ACHN (cell line): Measurements from ENCODE around the gene PDE3B.
"Not testable (repeated sequence)": the region's sequence is repeated elsewhere in the genome, so short reads cannot be mapped to it uniquely, and the experiment has no call there.

ENCODE experiments used
- DNase-seq: peaks from one replicate; pipeline ENCODE4 v3.0.0-alpha.2; 2015
- in situ Hi-C: cut with HindIII; loops from 2 replicates; pipeline ENCODE4 v1.10.0; 2017; ENCODE audit warnings: low sequenced_read_pairs, low pct_ligation_motif_present, low pct_unique_long_range_greater_than_20kb

The PDE3B gene

GRCh38 chr11:14643697-14644225 is at the start of gene PDE3B:
Gene PDE3B, plus strand, starts transcription at chr11:14643804. Its CDS starts 272 bp downstream, at chr11:14644076.
- peak; percentile 19 for DNase-seq
- in situ Hi-C loops = no loop called here

- in situ Hi-C loops, DNase-seq: not testable (repeated sequence)
Measured at GRCh38 chr11:14595261-14595660, 48.3 kb upstream of the PDE3B start.

DNA sequence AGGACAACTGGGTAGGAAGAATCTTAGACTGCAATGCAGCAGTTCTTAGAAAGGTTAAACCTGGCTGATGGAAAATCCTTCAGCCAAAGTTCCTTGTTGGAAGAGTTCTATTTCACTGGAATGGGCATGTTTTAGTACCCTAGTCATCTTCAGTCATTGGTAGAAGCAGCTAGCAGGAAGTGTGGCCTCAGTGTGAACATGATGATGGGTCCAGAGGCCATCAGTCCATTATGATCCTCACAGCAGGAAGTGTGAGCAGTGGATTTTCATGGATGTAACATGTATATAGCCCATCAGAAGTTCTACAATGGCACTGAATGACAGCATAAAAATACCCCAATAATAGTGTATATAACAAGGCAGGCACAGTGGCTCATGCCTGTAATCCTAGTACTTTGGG is 35.9 kb upstream of the PDE3B start:
- no peak for DNase-seq
- in situ Hi-C loops = no loop called here

- DNase-seq = no peak
- in situ Hi-C loops = no loop called here
Measured at GRCh38 chr11:14609902-14610301, 33.7 kb upstream of the PDE3B start.

GRCh38 chr11:14611939-14612338 is 31.7 kb upstream of the PDE3B start:
- DNase-seq = no peak
- in situ Hi-C loops = no loop called here

GRCh38 chr11:14612694-14613093 is 30.9 kb upstream of the PDE3B start:
- no peak for DNase-seq
- in situ Hi-C loops = no loop called here

DNA sequence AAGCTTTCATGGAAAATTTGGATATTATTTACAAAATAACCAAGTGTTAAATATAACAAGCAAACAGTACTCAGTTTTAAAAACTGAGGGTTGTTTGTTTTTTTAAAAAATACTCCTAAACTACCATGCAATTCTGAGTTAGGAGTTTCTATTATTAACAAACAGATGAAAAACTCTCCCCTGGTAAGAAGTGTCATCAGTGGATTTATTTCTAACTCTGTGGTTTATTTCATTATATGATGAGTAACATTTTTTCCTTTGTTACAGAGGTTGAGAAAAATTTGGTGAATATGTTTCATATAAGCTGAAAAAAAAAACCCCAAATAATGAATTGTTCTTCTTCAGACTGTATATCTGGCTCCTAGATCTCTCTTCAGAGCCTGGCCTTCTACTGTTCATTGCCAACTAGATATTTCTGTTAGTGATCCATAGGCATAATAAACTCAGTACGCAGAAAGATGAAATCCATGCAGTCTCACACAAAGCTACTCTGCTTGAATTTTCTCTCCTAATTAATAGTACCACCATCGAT is 29.4 kb upstream of the PDE3B start:
- no peak for DNase-seq
- in situ Hi-C loops = no loop called here

GRCh38 chr11:14617241-14618027 is 26.2 kb upstream of the PDE3B start:
- in situ Hi-C loops = no loop called here
- no peak for DNase-seq

- DNase-seq = no peak
- in situ Hi-C loops = no loop called here
Measured at GRCh38 chr11:14618060-14618459, 25.5 kb upstream of the PDE3B start.

- in situ Hi-C loops = no loop called here
- no peak for DNase-seq
Measured at GRCh38 chr11:14619603-14620531, 23.7 kb upstream of the PDE3B start.

DNA sequence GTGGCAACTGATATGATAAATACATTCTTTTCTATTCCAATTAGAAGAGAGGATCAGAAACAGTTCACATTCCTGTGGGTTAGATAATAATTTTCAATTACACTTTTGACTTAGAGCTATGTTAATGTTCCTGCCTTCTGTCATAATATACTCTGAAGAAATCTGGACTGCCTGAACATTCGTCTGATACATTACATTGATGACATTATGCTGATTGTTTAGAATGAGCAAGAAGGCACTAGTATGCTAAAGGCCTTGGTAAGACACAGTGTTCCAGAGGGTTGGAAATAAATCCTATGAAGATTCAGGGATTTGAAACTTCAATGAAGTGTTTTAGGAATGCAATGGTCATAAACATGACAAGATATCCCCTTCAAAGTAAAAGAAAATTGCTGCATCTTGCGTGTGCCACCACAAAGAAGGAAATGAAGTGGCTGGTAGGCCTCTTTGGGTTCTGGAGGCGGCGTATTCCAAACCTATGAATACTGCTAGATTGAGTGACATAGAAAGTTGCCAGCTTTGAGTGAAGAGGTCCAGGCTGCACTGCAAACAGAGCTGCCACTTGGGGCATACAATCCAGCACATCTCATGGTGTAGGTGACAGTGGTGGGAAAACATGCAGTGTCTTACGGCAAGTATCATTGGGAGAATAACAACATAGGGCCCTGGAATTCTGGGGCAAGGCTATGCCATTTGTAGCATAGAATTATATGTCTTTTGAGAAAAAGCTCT is 21.2 kb upstream of the PDE3B start:
- no peak for DNase-seq
- in situ Hi-C loops = no loop called here

GRCh38 chr11:14623036-14623435 is 20.6 kb upstream of the PDE3B start:
- DNase-seq = no peak
- in situ Hi-C loops = no loop called here

GRCh38 chr11:14625586-14626205 is 17.9 kb upstream of the PDE3B start:
- in situ Hi-C loops = no loop called here
- DNase-seq = no peak

DNA sequence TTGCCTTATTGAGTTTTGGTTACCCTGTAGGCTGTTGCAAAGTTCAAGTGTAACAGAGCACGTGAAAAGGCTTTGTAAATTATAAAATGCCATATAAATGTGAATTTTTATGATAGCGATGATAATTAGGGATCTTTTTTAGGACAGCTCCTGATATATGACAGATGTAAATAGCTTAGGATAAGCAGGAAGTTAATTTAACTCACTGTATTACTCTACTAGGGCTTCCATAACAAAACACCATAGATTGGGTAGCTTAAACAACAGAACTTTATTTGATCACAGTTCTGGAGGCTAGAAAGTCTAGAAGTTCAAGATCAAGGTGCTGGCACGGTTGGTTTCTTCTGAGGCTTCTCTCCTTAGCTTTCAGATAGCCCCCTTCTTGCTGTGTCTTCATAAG is 17.0 kb upstream of the PDE3B start:
- no peak for DNase-seq
- in situ Hi-C loops = no loop called here

DNA sequence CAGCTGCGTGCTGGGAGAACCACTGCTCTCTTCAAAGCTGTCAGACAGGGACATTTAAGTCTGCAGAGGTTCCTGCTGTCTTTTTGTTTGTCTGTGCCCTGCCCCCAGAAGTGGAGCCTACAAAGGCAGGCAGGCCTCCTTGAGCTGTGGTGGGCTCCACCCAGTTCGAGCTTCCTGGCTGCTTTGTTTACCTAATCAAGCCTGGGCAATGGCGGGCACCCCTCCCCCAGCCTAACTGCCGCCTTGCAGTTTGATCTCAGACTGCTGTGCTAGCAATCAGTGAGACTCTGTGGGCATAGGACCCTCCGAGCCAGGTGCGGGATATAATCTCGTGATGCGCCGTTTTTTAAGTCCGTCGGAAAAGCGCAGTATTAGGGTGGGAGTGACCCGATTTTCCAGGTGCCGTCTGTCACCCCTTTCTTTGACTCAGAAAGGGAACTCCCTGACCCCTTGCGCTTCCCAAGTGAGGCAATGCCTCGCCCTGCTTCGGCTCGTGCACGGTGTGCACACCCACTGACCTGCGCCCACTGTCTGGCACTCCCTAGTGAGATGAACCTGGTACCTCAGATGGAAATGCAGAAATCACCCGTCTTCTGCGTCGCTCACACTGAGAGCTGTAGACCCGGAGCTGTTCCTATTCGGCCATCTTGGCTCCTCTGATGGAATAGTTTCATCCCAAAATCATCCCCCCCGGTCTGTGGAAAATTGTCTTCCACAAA is 9.9 kb upstream of the PDE3B start:
- DNase-seq, in situ Hi-C loops: not testable (repeated sequence)

DNA sequence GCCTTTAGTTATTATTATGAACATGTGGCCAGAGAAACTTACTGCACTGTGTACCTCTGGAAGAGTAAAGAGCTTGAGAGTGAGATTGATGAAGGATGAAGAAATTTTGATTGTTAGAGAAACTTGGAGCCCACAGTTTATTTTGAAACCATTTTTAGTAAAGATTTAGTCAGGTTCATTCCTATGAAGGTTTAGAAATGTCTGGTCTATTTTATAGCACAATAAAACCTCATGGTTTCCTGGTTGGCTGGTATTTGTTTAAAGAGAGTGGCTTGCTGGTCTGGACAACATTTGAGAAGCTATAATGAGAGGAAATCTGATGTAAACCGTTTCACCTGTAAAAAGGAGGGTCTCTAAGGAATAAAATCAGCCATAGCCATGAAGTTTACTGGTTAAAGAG is 8.8 kb upstream of the PDE3B start:
- no peak for DNase-seq
- in situ Hi-C loops = no loop called here

DNA sequence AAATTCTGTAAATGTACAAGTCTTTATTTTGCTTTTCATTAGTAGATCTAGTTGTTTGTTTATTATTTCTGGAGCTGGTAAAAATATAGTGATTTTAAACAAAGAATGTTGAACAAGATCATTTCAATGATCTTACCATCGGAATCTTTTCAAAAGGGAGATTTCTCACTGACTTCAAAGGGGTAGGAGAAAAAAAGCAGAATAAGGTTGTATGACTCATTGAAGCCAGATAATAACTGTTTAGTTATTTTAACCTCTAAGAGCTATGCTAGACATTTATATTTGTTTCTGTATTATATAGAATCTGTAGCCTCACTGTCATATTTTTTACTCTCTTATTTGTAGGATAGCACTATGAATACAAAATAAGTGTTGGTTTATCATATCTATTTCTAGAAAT is 8.1 kb upstream of the PDE3B start:
- DNase-seq = no peak
- in situ Hi-C loops = no loop called here

DNA sequence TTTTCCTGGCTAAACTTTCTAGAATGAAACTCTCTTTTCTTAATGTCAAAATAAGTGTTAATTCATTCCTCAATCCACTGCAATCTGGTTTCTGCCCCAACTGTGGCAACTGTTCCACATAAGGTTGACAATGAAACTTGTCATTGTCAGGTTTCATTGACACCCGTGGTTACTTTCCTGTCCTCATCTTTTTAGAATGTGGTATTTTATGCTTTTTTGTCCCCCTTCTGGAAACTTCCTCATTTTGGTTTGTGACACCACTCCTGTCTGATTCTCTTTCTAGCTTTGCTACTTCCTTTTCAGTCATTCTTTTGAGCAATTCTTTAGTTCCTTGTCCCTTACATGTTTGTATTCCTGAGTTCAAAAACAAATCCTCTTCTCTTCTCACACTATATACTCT is 7.5 kb upstream of the PDE3B start:
- in situ Hi-C loops = no loop called here
- DNase-seq = no peak
